ENCODE results near the gene SELENON.
"Not testable (repeated sequence)": the region's sequence is repeated elsewhere in the genome, so short reads cannot be mapped to it uniquely, and the experiment has no call there.

SELENON gene

DNA sequence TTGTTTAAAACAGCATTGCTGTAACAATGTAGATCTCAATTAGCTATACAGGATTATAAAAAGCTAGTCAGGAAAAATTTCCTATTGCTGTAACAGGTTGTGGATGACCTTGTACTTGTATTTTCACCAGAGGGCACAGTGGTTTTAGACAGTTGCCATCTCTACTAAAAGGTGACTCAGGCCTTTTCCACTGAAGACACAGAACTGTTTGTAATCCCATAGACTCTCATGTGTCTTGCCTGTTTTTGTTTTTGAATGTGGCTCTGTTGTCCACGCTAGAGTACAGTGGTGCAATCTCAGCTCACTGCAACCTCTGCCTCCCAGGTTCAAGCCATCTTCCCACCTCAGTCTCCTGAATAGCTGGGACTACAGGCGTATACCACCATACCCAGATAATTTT is 25.6 kb downstream of the SELENON start:
- no peaks in the 10 kb centered on the region for H3K27me3 Mint-ChIP-seq
- ATAC-seq (replicated peaks), result no peak
- H3K36me3 Mint-ChIP-seq (ENCODE audit: insufficient read depth), result peaks cover 45% of the 10 kb centered on the region
- no peaks in the 10 kb centered on the region for H3K9me3 Mint-ChIP-seq
- no peak for DNase-seq
- H3K27ac Mint-ChIP-seq, result no peak overlapping the region
- H3K4me3 Mint-ChIP-seq, result no peak overlapping the region
- H3K4me1 Mint-ChIP-seq (ENCODE audit: low read depth in 2 of 2), result peaks cover 17 to 18% of the 10 kb centered on the region in 2 donors

DNA sequence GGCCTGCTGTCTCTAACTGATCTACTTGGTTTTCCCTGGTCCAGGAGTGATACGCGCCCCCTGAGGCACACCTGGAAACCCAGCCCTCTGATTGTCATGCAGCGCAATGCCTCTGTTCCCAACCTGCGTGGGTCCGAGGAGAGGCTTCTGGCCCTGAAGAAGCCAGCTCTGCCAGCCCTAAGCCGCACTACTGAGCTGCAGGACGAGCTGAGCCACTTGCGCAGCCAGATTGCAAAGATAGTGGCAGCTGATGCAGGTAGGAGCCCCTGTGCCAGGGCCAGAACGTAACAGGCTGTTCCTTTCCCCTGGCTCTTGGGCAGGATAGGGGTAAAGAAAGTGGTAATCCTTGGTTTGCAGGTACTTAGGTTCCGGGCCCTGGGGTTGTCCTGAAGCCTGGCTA is 26.6 kb downstream of the SELENON start:
- ATAC-seq (replicated peaks) (no peak), DNase-seq (no peak)
- Mint-ChIP-seq H3K27ac (no peak overlapping the region), H3K9me3 (no peaks in the 10 kb centered on the region), H3K27me3 (no peaks in the 10 kb centered on the region), H3K4me3 (no peak overlapping the region), H3K4me1 (ENCODE audit: low read depth in 2 of 2) (peaks cover 8% of the 10 kb centered on the region in 2 donors), H3K36me3 (ENCODE audit: insufficient read depth) (peaks cover 44% of the 10 kb centered on the region)

DNA sequence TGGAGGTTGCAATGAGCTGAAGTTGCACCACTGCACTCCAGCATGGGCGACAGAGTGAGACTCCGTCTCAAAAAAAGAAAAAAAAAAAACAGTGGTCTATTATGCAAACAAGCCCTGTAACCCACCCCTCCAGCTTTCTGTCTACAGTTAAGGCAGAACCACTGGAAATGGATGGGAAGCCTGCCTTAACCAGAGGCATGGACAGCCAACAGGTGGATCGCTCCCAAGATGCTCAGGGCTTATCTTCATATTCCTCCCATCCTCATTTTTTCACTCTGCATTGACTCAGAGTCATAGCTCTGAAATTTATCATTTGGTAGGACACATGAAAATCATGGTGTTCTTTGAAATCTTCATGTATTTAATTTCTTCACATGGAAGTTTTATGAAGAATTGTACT is 28.5 kb downstream of the SELENON start:
- H3K36me3 Mint-ChIP-seq (ENCODE audit: insufficient read depth), result peaks cover 50% of the 10 kb centered on the region
- no peaks in the 10 kb centered on the region for H3K27me3 Mint-ChIP-seq
- DNase-seq (no peak), ATAC-seq (replicated peaks) (no peak)
- H3K4me3 Mint-ChIP-seq, result no peak overlapping the region
- no peak overlapping the region for H3K27ac Mint-ChIP-seq
- H3K9me3 Mint-ChIP-seq, result no peaks in the 10 kb centered on the region
- peaks cover 0 to 2% of the 10 kb centered on the region in 2 donors for H3K4me1 Mint-ChIP-seq (ENCODE audit: low read depth in 2 of 2)

DNA sequence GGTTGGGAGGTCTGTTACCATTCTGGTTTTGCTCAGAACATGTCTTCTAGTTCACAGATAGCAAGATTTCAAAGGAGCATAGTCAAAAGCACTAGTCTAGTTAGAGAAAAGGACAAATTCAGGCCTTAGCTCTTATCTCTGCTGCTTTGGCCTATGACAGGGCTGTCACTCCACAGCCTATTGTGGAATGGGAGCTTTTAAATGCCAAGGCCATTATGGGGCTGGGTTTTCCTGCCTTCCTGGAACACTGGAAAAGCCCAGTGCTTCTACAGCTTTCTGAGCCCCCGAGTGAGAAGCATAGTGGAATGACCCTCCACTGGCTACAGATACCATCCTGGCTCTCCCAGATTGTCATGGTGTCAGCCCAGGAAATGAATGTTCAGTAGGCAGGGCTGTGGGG is 29.1 kb downstream of the SELENON start:
- no peak overlapping the region for H3K4me3 Mint-ChIP-seq
- ATAC-seq (replicated peaks), result no peak
- no peaks in the 10 kb centered on the region for H3K9me3 Mint-ChIP-seq
- H3K4me1 Mint-ChIP-seq (ENCODE audit: low read depth in 2 of 2), result peaks cover 0 to 2% of the 10 kb centered on the region in 2 donors
- no peak for DNase-seq
- peaks cover 52% of the 10 kb centered on the region for H3K36me3 Mint-ChIP-seq (ENCODE audit: insufficient read depth)
- H3K27ac Mint-ChIP-seq, result no peak overlapping the region
- no peaks in the 10 kb centered on the region for H3K27me3 Mint-ChIP-seq

DNA sequence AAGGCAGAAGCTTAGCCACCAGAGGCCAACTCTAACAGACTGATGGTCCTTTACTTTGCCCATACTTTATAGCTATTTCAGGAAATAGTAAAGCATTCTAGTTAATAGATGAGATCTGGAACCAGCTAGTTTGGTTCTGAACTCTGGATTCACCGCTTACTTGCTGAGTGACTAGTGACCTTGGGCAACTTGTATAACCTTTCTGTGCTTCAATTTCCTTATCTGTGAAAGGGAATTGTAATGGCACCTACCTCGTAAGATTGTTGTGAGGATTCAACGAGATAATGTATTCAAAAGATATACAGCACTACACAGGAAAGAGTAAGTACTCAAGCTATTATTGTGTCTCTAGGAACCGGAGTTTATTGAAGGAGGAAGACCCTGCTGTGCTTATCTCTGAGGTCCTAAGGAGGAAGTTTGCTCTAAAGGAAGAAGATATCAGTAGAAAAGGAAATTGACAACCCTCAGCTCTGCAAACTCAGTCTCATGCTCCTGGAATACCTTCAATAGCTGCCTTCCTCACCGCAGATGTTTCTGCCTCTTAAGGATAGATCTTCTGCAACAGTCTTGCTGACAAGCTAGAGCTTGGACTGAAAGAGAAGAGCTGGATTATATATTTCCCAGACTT is 31.7 kb downstream of the SELENON start:
- Mint-ChIP-seq H3K27me3 (no peaks in the 10 kb centered on the region), H3K9me3 (no peaks in the 10 kb centered on the region), H3K4me3 (no peak overlapping the region), H3K27ac (no peak overlapping the region), H3K36me3 (ENCODE audit: insufficient read depth) (peaks cover 53% of the 10 kb centered on the region), H3K4me1 (ENCODE audit: low read depth in 2 of 2) (peaks cover 0 to 2% of the 10 kb centered on the region in 2 donors)
- DNase-seq (no peak), ATAC-seq (replicated peaks) (no peak)

DNA sequence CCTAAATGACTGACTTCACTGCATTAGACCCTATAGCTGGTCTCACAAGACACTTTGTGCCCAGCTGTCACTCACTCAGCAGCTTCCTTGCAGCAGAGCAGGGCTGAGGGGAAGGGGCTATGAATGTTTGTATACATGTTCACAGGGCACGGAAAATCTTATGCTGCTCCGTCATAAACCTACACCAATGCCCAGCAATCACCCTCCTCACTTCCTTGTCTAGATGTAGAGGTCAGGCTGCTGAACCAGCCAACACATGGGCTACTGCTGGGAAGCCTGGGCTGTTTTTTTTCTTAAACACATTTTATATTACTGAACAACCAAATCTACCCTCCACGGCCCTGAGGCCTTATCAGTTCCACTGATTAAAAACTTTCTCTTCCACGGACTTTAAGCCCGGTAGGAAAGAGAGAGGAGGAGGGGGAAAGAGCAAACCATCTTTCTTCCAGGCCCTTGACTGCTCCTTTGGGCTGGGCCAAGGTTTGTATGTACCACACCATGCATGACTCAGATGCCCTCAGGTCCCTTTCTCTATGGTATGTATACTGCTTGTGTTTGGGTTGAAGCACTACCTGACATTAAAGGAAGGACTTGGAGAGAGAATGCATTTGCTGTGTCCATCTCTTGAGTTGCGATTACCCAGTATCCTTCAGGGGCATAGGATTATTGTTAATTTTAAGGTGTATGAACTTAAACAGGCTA is 32.5 kb downstream of the SELENON start:
- ATAC-seq (replicated peaks), result no peak
- Mint-ChIP-seq H3K9me3 (no peaks in the 10 kb centered on the region), H3K27ac (no peak overlapping the region), H3K4me1 (ENCODE audit: low read depth in 2 of 2) (peaks cover 0 to 2% of the 10 kb centered on the region in 2 donors), H3K27me3 (no peaks in the 10 kb centered on the region), H3K4me3 (no peak overlapping the region), H3K36me3 (ENCODE audit: insufficient read depth) (peaks cover 46% of the 10 kb centered on the region)
- DNase-seq, result no peak

DNA sequence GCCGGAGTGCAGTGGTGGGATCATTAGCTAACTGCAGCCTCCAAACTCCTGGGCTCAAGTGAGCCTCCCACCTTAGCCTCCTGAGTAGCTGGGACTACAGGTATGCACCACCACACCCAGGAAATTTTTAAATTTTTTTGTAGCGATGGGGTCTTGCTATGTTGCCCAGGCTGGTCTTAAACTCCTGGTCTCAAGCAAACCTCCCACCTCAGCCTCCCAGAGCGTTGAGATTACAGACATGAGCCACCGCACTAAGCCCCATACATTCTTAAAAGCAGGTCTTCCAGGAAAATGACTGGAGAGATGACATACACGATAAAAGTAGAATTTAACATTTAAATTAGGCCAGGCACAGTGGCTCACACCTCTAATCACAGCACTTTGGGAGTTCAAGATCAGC is 33.2 kb downstream of the SELENON start:
- DNase-seq, result no peak
- H3K36me3 Mint-ChIP-seq (ENCODE audit: insufficient read depth), result peaks cover 43% of the 10 kb centered on the region
- H3K27me3 Mint-ChIP-seq, result no peaks in the 10 kb centered on the region
- H3K4me3 Mint-ChIP-seq, result no peak overlapping the region
- peaks cover 0 to 2% of the 10 kb centered on the region in 2 donors for H3K4me1 Mint-ChIP-seq (ENCODE audit: low read depth in 2 of 2)
- no peak overlapping the region for H3K27ac Mint-ChIP-seq
- ATAC-seq (replicated peaks), result no peak
- H3K9me3 Mint-ChIP-seq, result no peaks in the 10 kb centered on the region

DNA sequence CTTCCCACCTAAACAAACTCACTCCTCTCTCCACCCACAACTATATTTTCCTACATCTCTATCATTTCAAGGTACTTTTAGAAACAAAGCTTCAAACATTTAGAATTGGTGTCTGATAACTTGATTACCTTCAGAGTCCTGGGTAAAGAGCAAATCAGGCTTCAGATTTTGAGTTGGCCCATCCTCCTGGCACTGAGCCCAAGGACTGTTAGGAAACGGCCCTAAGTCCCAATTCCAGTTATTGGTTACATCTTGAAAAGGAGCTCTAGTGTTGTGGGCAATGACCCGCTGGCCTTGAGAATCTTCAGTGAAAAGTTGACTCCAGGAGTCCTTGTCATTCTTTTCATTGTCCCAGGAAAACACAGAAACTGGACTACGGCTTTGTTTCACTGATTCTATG is 34.9 kb downstream of the SELENON start:
- peaks cover 29% of the 10 kb centered on the region for H3K36me3 Mint-ChIP-seq (ENCODE audit: insufficient read depth)
- ATAC-seq (replicated peaks) (no peak), DNase-seq (no peak)
- H3K9me3 Mint-ChIP-seq, result no peaks in the 10 kb centered on the region
- H3K4me3 Mint-ChIP-seq, result no peak overlapping the region
- no peak overlapping the region for H3K27ac Mint-ChIP-seq
- H3K27me3 Mint-ChIP-seq, result no peaks in the 10 kb centered on the region
- no peaks in the 10 kb centered on the region for H3K4me1 Mint-ChIP-seq (ENCODE audit: low read depth in 2 of 2)

DNA sequence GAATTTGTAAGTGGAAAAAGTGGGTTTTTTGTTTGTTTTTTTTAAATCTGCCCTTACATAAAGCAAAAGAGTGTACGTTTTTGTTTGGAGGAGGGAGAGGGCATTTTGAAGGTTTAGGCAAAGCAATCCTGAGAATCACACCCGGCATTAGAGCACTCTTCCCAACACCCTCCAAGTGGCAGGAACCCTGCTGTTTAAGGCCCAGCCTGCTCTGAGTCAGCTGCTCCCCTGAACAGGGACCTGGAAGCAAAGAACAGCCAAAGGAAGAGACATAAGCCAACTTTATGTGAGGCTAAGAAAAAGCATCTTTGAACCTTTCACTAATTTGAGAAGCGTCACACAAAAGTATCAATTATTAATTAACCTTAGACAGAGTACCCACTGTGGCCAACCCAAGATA is 36.7 kb downstream of the SELENON start:
- Mint-ChIP-seq H3K4me3 (no peak overlapping the region), H3K4me1 (ENCODE audit: low read depth in 2 of 2) (no peaks in the 10 kb centered on the region), H3K27me3 (no peaks in the 10 kb centered on the region), H3K9me3 (no peaks in the 10 kb centered on the region), H3K36me3 (ENCODE audit: insufficient read depth) (peaks cover 14% of the 10 kb centered on the region), H3K27ac (peak overlapping the region in 1 of 2 donors; percentile 23)
- DNase-seq (no peak), ATAC-seq (replicated peaks) (no peak)

DNA sequence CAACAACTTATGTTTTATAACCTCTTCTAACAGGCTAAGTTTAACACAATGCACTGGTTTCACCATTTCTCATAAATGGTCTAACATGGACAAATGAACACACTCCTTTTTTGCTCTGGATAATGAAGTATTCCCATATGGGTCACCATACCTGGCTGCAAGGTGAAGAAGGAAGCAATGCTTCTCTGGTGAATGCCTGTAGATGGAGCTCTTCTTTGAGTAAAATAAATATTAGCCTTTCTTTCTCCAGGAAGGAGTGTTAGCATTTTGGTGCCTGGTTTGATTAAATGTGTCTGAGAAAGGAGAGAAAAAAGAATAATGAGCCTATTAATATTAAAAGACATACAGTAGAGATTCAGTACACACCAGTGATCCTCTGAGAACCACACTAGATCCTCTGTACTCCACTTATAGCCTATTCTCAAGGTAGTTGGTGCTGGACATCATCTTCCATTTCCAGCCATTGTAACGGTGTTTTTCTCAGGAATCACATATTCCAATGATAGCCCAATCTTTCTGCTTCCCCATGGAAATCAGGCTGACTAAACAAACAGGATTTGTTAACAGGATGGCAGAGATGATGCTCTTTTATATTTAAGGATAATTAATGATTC is 37.4 kb downstream of the SELENON start:
- Mint-ChIP-seq H3K27me3 (no peaks in the 10 kb centered on the region), H3K4me1 (ENCODE audit: low read depth in 2 of 2) (no peaks in the 10 kb centered on the region), H3K36me3 (ENCODE audit: insufficient read depth) (peaks cover 14% of the 10 kb centered on the region), H3K27ac (no peak overlapping the region), H3K9me3 (no peaks in the 10 kb centered on the region), H3K4me3 (no peak overlapping the region)
- DNase-seq, result no peak
- no peak for ATAC-seq (replicated peaks)

DNA sequence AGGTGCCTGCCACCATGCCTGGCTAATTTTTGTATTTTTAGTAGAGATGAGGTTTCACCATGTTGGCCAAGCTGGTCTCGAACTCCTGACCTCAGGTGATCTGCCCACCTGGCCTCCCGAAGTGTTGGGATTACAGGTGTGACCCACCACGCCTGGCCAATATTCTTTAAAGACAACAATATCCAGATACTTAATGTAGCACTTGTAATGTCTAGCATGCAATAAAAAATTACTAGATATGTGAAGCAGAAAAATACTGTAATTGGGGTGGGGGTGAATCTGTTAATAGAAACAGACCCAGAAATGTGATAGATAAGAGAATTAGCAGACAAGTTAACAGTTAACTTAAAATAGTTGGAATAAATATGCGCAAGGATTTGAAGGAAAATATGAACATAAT is 39.8 kb downstream of the SELENON start:
- not testable (repeated sequence) for ATAC-seq (replicated peaks); H3K36me3 Mint-ChIP-seq (ENCODE audit: insufficient read depth); H3K27ac Mint-ChIP-seq; H3K27me3 Mint-ChIP-seq; H3K9me3 Mint-ChIP-seq; DNase-seq; H3K4me1 Mint-ChIP-seq (ENCODE audit: low read depth in 2 of 2); H3K4me3 Mint-ChIP-seq

DNA sequence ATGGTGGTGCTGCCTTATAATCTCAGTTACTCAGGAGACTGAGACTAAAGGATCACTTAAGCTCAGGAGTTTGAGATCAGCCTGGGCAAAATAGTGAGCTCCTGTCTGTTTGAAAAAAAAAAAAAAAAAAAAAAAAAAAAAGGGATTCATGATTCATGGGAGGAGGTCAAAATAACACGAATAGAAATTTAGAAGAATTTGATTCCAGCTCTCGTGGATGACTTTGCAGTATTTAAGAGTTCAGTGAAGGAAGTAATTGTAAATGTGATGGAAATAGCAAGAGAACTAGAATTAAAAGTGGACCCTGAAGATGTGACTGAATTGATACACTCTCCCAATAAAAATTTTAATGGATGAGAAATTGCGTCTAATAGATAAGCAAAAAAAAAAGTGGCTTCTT is 43.5 kb downstream of the SELENON start:
- H3K36me3 Mint-ChIP-seq (ENCODE audit: insufficient read depth), result no peaks in the 10 kb centered on the region
- H3K9me3 Mint-ChIP-seq, result no peaks in the 10 kb centered on the region
- no peaks in the 10 kb centered on the region for H3K27me3 Mint-ChIP-seq
- DNase-seq (no peak), ATAC-seq (replicated peaks) (no peak)
- no peak overlapping the region for H3K27ac Mint-ChIP-seq
- H3K4me3 Mint-ChIP-seq, result no peak overlapping the region
- H3K4me1 Mint-ChIP-seq (ENCODE audit: low read depth in 2 of 2), result no peaks in the 10 kb centered on the region

DNA sequence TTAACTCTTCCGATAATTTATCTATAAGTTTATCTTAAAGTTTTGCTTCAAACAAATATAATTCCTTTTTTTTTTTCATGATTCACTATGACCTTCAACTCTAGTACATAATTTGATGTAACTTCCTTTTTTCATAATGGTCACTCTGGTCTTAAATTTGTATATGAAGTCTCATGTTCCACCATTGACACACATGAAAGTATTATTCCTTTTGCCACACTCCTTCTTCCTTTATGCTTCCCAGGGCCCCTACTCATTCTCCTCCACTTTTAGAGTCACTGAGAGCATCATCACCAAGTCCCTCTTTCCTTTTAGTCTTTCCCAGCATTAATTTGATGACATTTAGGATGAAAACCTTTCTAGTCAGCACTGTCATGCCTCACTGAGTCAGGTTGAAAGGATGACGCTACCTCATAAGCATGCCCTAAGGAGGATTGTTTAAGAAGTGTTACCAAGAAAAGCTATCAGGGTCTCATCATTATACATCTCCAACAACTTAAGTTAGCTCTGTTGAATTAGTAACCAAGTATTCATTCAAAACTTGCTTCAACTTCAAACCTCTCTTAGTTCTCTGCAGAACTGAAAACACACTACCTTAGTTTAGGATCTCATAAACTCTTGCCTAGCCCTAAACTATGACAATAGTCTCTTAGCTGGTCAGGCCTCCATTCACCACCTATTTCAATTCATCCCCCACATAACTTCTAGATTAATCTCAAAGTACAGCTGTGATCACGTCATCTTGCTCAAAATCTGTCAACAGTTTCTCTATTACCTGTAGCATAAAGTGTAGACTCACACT is 44.7 kb downstream of the SELENON start:
- Mint-ChIP-seq H3K4me3 (no peak overlapping the region), H3K36me3 (ENCODE audit: insufficient read depth) (no peaks in the 10 kb centered on the region), H3K27ac (no peak overlapping the region), H3K9me3 (no peaks in the 10 kb centered on the region), H3K4me1 (ENCODE audit: low read depth in 2 of 2) (no peaks in the 10 kb centered on the region), H3K27me3 (no peaks in the 10 kb centered on the region)
- no peak for ATAC-seq (replicated peaks)
- DNase-seq, result no peak
